GM23248 (cell line): Measurements from ENCODE around the gene COL27A1. TPM values are rescaled to one million over a fixed set of nuclear protein-coding genes. Genes with fewer than 3 reads are reported as not detected.
"Not testable (repeated sequence)": the region's sequence is repeated elsewhere in the genome, so short reads cannot be mapped to it uniquely, and the experiment has no call there.

Experiments
- DNase-seq: peaks from one replicate; pipeline ENCODE4 v3.0.0-alpha.2; 2015
- H2AFZ ChIP-seq: fragments of 200-600 bp; sonication (generic); 2 replicates; pipeline ENCODE4 v1.6.1; 2016; ENCODE audit warnings: antibody characterized with exemption
- H3F3A ChIP-seq: fragments of 200-600 bp; sonication (generic); 2 replicates; pipeline ENCODE4 v1.6.1; 2016; ENCODE audit warnings: mild to moderate bottlenecking, antibody characterized with exemption, mixed run types; ENCODE audit not compliant: insufficient read depth
- H3K27ac ChIP-seq: fragments of 200-600 bp; sonication (generic); 2 replicates; pipeline ENCODE4 v1.5.1; 2016; ENCODE audit warnings: mild to moderate bottlenecking
- H3K27me3 ChIP-seq: fragments of 200-600 bp; sonication (generic); replicated peaks from 2 replicates; pipeline ENCODE4 v1.6.1; 2016; ENCODE audit warnings: mild to moderate bottlenecking; ENCODE audit not compliant: insufficient read depth
- H3K36me3 ChIP-seq: fragments of 200-600 bp; sonication (generic); 2 replicates; pipeline ENCODE4 v1.6.1; 2016; ENCODE audit warnings: low read depth, mild to moderate bottlenecking
- H3K4me1 ChIP-seq: fragments of 200-600 bp; sonication (generic); 2 replicates; pipeline ENCODE4 v1.6.1; 2016; ENCODE audit warnings: mild to moderate bottlenecking; ENCODE audit not compliant: insufficient read depth
- H3K4me2 ChIP-seq: fragments of 200-600 bp; sonication (generic); one replicate; pipeline ENCODE4 v1.6.1; 2016; ENCODE audit warnings: mild to moderate bottlenecking; ENCODE audit not compliant: unreplicated experiment
- H3K4me3 ChIP-seq: fragments of 200-600 bp; sonication (generic); 2 replicates; pipeline ENCODE4 v1.5.1; 2016; ENCODE audit warnings: mild to moderate bottlenecking
- H3K79me2 ChIP-seq: fragments of 200-600 bp; sonication (generic); 2 replicates; pipeline ENCODE4 v1.6.1; 2016; ENCODE audit warnings: mild to moderate bottlenecking; ENCODE audit not compliant: insufficient read depth
- H3K9ac ChIP-seq: fragments of 200-600 bp; sonication (generic); 2 replicates; pipeline ENCODE4 v1.6.1; 2016; ENCODE audit warnings: mild to moderate bottlenecking
- H3K9me2 ChIP-seq: fragments of 200-600 bp; sonication (generic); 2 replicates; pipeline ENCODE4 v1.6.1; 2016; ENCODE audit warnings: mixed run types, mild to moderate bottlenecking, moderate library complexity; ENCODE audit not compliant: insufficient read depth
- H3K9me3 ChIP-seq: fragments of 200-600 bp; sonication (generic); one replicate; pipeline ENCODE4 v1.6.1; 2017; ENCODE audit warnings: low read depth
- H4K20me1 ChIP-seq: fragments of 200-600 bp; sonication (generic); 2 replicates; pipeline ENCODE4 v1.6.0; 2016; ENCODE audit not compliant: insufficient read depth
- EZH2 ChIP-seq: fragments of 200-600 bp; sonication (generic); IDR thresholded peaks from 2 replicates; pipeline ENCODE4 v1.6.1; 2018; ENCODE audit warnings: antibody characterized with exemption, mild to moderate bottlenecking; ENCODE audit not compliant: insufficient read depth, poor library complexity, severe bottlenecking
- EZH2phosphoT487 ChIP-seq: fragments of 200-600 bp; sonication (generic); IDR thresholded peaks from 2 replicates; pipeline ENCODE4 v1.6.1; 2018; ENCODE audit warnings: antibody characterized with exemption, moderate library complexity, mild to moderate bottlenecking, low read depth; ENCODE audit not compliant: insufficient read depth
- WGBS, 2 experiments: methylation state at CpG; one replicate each; pipeline ENCODE4 v1.1.6; 2015 to 2017; ENCODE audit warnings: low lambda C conversion rate in 2 of 2, low coverage in 1 of 2; ENCODE audit errors: missing lambda C conversion rate in 2 of 2; 5-methylcytosine and 5-hydroxymethylcytosine counted together
- in situ Hi-C: fragments of 300-500 bp; cut with MboI; formaldehyde crosslinking; loops from 2 replicates; pipeline ENCODE4 v1.15.0; 2020
- polyA plus RNA-seq: library from polyadenylated mRNA; unstranded; fragments of >200 nt; fragmentation: Nextera tagmentation; extraction: Ambion mirVana; gene quantifications from 2 replicates; pipeline ENCODE4 v1.2.1, GENCODE V29; 2016
- total RNA-seq: library from RNA; depleted of rRNA; stranded (reverse); fragments of >200 nt; shearing (Covaris generic); gene quantifications from 2 replicates; pipeline ENCODE4 v1.2.3, GENCODE V29; 2014

Gene COL27A1
- total and polyA plus RNA-seq, 2 experiments from 2014 or later = 1.6 to 2.3 TPM

DNA sequence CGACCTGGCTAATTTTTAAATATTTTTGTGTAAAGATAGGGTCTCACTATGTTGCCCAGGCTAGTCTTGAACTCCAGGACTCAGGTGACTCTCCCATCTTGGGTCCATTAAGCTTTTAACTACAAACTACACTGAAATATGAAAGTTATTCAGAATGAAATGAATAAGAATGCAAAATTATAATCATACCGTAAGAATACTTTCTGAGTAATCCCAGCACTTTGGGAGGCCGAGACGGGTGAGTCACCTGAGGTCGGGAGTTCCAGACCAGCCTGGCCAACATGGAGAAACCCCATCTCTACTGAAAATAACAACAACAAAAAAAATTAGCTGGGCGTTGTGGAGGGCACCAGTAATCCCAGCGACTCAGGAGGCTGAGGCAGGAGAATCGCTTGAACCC lies 166.4 kb downstream of the COL27A1 start:
- Histone ChIP-seq H3F3A (no peaks in the 10 kb centered on the region), H3K4me3 (no peak overlapping the region), H3K36me3 (no peaks in the 10 kb centered on the region), H3K4me2 (no peak overlapping the region), H3K9ac (no peak overlapping the region), H3K27ac (no peak overlapping the region), H3K79me2 (no peaks in the 10 kb centered on the region), H3K27me3 (no peaks in the 10 kb centered on the region), H3K9me2 (no peaks in the 10 kb centered on the region), H3K4me1 (0 out of 2 replicates have a peak, but pooled peaks cover 7% of the 10 kb centered on the region), H2AFZ (no peak overlapping the region), H3K9me3 (no peaks in the 10 kb centered on the region), H4K20me1 (no peaks in the 10 kb centered on the region)
- DNase-seq = peak; percentile 58
- in situ Hi-C loops = no loop called here
- TF ChIP-seq EZH2phosphoT487 = no peak
- TF ChIP-seq EZH2 = no peak
- 64 to 72% methylated on average over 8 of the region's 8 CpGs for WGBS, 2 experiments

DNA sequence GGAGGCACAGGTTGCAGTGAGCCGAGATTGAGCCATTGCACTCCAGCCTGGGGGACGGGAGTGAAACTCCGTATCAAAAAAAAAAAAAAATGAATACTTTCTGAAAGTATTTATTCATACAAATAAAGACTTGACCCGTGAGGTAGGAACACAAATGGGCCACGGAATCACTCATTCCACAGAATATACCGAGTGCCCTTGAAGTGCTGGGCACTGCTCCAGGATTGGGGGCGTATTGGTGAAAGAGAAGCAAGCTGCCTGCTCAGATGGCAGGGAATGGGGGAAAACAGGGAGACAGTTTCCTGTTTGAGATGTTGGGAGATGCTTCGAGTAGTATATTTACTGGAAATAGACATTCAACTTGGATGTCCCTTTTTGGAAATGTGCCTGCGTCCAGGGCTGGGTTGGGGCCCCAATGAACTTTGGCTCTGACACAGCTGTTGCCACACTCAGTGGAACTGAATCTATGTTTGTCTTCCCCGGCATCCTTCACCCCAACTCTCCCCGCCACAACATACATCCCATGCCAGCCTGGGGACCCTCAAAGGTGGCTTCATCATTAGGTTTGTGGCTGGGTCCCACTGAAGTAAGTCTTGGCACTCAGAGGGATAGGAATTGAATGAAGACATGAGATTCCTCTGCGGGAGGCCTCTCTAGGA lies 167.0 kb downstream of the COL27A1 start:
- H2AFZ ChIP-seq, H3K79me2 ChIP-seq, H3K4me1 ChIP-seq, H3K9me3 ChIP-seq, H3K27me3 ChIP-seq, H3F3A ChIP-seq, H4K20me1 ChIP-seq, H3K27ac ChIP-seq, in situ Hi-C loops, H3K4me3 ChIP-seq, H3K9ac ChIP-seq, H3K4me2 ChIP-seq, H3K9me2 ChIP-seq, H3K36me3 ChIP-seq: not testable (repeated sequence)
- peak; percentile 13 for DNase-seq
- 57 to 63% methylated on average over 12 of the region's 12 CpGs for WGBS, 2 experiments

DNA sequence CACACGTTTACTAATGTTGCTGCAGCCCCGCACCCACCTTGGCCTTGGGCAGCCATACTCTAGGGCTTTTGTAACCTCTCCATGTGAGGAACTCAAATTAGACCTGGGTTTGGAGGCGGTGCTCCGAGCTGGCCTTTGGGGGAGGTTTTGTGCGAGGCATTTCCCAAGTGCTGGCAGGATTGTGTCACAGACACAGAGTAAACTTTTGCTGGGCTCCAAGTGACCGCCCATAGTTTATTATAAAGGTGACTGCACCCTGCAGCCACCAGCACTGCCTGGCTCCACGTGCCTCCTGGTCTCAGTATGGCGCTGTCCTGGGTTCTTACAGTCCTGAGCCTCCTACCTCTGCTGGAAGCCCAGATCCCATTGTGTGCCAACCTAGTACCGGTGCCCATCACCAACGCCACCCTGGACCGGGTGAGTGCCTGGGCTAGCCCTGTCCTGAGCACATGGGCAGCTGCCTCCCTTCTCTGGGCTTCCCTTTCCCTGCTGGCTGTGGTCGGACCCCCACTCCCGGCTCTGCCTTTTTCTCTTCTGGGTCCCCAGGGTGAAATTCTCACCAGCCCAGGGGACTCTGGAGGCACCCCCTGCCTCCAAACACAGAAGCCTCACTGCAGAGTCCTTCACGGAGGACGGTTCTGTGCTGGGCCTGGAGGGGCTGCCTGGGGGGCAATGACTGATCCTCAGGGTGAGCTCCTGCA lies 167.6 kb downstream of the COL27A1 start, which contains the start of gene ORM1:
ORM1 (plus strand) TSS at position 268 of the 701 bp plus-strand sequence; CDS start at position 304, 36 bp downstream.
- 62 to 72% methylated on average over 5 to 6 of the region's 15 CpGs for WGBS, 2 experiments
- H4K20me1 ChIP-seq, H3K36me3 ChIP-seq, H3K9ac ChIP-seq, H3K9me2 ChIP-seq, H3K4me3 ChIP-seq, H3K4me2 ChIP-seq, in situ Hi-C loops, H3K27me3 ChIP-seq, H2AFZ ChIP-seq, H3K4me1 ChIP-seq, H3F3A ChIP-seq, H3K9me3 ChIP-seq, H3K27ac ChIP-seq, H3K79me2 ChIP-seq, DNase-seq: not testable (repeated sequence)

DNA sequence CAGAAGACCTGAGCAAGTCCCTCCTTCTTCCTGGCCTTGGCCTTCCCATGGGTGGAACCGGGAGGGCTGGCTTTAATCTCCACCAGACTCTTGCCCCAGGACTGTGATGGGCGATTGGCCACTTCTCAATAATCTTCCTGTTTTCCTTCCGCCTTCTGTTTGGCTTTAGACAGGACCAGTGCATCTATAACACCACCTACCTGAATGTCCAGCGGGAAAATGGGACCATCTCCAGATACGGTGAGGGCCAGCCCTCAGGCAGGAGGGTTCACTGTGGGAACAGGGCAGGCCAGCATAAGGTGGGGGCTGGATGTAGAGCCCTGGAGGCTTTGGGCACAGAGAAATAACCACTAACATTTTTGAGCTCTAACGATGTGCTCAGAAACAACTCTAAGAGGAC lies 168.5 kb downstream of the COL27A1 start:
- WGBS, 2 experiments = 55 to 63% methylated on average over 6 of the region's 6 CpGs
- H3K9me3 ChIP-seq, H3K27me3 ChIP-seq, H3K9ac ChIP-seq, H3K4me1 ChIP-seq, H3K79me2 ChIP-seq, H3K9me2 ChIP-seq, H3F3A ChIP-seq, H4K20me1 ChIP-seq, H3K4me2 ChIP-seq, in situ Hi-C loops, DNase-seq, H2AFZ ChIP-seq, H3K36me3 ChIP-seq, H3K27ac ChIP-seq, H3K4me3 ChIP-seq: not testable (repeated sequence)

DNA sequence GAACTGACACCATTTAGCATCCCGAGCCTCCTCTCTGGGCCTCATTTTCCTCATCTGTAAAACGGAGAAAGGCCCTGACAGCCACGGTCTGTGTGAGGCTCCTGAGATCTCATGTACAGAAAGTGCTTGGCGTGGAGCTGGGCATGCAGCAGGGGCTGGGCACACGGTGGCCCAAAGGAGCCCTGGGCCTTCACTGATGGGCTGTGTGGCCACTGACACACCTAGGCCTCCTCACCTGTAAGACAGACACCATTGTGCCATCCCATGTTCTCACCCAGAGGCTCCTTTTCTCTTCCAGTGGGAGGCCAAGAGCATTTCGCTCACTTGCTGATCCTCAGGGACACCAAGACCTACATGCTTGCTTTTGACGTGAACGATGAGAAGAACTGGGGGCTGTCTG lies 169.2 kb downstream of the COL27A1 start:
- TF ChIP-seq EZH2 = no peak
- in situ Hi-C loops = no loop called here
- Histone ChIP-seq H3K36me3 (no peaks in the 10 kb centered on the region), H3K79me2 (no peaks in the 10 kb centered on the region), H3F3A (no peaks in the 10 kb centered on the region), H3K9me2 (no peaks in the 10 kb centered on the region), H3K9ac (no peak overlapping the region), H3K27ac (no peak overlapping the region), H3K4me3 (no peak overlapping the region), H3K4me2 (no peak overlapping the region), H2AFZ (no peak overlapping the region), H4K20me1 (no peaks in the 10 kb centered on the region), H3K27me3 (no peaks in the 10 kb centered on the region), H3K9me3 (no peaks in the 10 kb centered on the region), H3K4me1 (no peaks in the 10 kb centered on the region)
- WGBS, 2 experiments = 74 to 86% methylated on average over 7 to 8 of the region's 8 CpGs
- DNase-seq = no peak

DNA sequence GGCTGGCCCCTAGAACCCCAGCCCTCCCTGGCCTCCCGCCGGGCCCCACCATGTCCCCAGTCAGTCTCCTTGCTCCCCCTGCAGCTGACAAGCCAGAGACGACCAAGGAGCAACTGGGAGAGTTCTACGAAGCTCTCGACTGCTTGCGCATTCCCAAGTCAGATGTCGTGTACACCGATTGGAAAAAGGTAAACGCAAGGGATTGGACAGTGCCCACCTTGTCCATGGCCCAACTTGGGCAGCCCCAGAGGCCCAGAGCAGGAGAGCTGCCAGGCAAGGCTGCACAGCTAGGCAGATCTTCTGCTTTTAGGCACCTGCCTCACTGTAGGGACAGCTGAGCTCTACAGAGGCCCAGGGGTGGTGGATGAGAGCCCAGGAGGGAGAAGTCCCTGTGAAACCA lies 169.6 kb downstream of the COL27A1 start:
- H3K36me3 ChIP-seq, H3K27ac ChIP-seq, H3K27me3 ChIP-seq, H3K9me3 ChIP-seq, H3K79me2 ChIP-seq, H3K4me3 ChIP-seq, H4K20me1 ChIP-seq, H3K9ac ChIP-seq, H2AFZ ChIP-seq, H3F3A ChIP-seq, in situ Hi-C loops, H3K9me2 ChIP-seq, H3K4me1 ChIP-seq, DNase-seq, H3K4me2 ChIP-seq: not testable (repeated sequence)
- 78 to 81% methylated on average over 7 to 9 of the region's 9 CpGs for WGBS, 2 experiments

DNA sequence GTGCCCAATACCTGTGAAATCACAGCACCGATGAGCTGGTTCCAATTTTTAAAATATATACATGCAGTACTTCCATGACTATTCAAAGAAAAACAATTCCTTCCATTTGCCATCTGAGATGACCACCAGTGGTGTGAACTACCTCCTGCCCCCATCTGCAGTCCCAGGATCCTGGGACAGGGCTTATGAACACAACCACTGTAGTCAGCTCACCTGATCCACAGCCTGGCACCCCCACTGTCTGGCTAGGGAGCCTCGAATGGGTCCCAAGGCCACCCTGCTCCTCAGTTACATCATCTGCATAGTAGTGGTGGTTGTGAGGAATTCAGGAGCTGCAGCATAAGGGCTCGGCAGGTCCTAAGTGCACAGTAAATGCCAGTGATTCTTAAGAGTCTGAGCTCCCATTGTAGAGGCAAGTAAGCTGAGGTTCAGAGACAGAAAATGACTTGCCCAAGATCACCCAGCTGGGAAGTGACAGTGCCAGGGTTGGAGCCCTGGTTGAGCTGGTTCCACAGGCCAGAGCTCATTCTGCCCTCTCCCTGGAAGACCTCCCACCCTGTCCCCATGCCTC lies 170.4 kb downstream of the COL27A1 start:
- H4K20me1 ChIP-seq, H2AFZ ChIP-seq, H3K4me3 ChIP-seq, H3K4me2 ChIP-seq, H3K79me2 ChIP-seq, H3K27ac ChIP-seq, H3K27me3 ChIP-seq, DNase-seq, H3F3A ChIP-seq, H3K9me3 ChIP-seq, in situ Hi-C loops, H3K36me3 ChIP-seq, H3K9me2 ChIP-seq, H3K4me1 ChIP-seq, H3K9ac ChIP-seq: not testable (repeated sequence)
- 68 to 75% methylated on average over 3 of the region's 3 CpGs for WGBS, 2 experiments
